ENCODE measurements around the gene ESR2.
"Not testable (repeated sequence)": the region's sequence is repeated elsewhere in the genome, so short reads cannot be mapped to it uniquely, and the experiment has no call there.

Gene ESR2

GRCh38 chr14:64293976-64294671, at the start of gene ESR2:
ESR2 (minus strand) TSS chr14:64294371; CDS start chr14:64282985, 11,386 bp downstream.
- no peak for DNase-seq (ENCODE audit: low read depth)

DNA sequence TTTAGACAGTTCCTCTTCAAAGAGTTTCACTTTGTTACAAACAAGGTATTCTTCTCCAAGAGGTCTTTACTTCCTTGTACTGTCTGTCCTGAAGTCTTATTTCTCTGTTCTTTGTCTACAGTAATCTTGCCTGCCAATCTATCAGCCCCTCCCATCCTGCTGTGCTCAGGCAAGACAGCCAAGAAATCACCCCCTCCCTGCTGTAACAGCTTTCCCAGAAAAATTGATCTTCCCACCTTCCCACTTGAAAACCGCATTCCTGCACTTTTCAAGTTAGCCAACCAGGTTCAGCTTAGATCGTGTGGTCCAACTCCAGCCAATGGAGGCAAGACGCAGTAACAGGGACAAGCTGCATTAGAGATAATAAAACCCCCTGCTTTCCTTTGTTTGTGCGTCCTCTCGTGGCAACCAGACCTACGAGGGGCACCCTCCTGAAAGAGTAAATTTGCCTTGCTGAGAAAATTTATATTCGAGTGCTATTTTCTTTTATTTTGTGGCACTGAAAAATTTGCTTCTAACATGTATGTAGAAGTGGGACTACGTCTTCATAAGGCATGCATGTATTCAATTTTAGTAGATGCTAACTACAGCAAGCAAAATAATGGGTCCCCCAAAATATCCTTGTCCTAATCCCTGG, 46.5 kb upstream of the ESR2 start:
- no peak for DNase-seq (ENCODE audit: low read depth)

DNA sequence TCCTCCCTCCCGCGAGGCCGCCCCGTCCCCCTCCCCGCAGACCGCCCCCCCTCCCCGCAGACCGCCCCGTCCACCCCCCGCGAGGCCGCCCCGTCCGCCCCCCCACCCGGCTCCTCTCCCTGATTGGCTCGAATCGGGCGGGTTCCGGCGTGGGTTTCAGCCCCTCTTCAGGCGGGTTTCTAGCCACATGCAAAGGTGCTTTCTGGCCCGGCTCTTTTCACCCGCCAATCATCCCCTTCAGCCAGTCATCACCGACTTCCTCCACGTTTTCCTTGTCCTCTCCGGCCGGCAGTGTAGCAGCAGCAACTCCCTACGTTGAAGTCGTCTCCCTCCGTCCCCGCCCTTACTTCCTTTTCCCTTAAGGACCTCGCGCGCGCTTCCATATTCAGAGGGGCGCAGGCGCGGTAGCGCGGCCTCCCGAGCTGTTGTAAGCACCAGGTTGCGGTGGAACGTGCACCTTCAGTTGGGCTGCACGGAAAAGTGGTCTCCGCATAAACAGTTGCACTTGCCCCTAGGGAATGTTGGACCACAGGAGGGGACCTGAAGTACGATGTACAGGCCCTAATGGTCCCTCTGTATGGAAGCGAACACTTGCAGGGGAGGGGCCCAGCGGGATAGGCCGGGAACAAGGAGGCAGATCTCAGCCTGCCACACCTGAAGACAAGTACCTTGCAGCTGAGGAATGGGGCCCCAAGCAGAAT, 44.6 kb upstream of the ESR2 start:
- DNase-seq (ENCODE audit: low read depth) = peak; percentile 71

DNA sequence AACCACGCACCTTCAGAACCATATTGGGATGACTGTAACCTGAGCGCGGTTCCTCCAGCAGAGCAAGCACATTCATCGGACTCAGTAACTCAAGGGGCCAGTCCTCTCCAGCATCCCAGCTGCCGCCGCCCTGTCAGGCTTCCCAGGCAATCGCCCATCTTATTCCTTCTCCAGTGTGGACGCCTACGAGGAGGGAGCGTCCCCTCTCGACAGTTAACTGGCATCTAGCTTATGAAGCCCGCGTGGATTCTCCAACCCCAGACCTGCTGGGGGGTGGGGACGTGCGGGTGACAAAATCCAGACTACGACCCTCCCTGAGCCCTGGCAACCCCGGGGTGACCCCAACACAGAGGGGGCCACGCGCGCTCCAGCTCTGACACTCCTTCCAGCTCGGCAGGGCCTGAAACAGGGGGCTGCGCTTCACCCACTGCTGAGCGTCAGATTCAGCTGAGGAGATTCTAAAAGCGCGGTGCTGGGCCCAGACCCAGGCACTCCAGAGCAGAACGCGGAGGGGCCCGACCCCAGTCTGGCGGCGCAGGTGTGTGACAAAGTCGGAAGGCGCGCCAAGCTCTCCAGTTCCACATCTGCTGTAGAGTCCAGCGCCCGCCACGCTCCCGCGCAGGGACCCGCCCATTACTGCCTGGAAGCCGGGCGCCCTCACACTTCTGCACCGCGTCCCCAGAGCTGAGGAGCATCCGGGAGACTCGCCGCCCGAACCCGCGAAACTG, 43.9 kb upstream of the ESR2 start:
- DNase-seq (ENCODE audit: low read depth) = no peak

- no peak for DNase-seq (ENCODE audit: low read depth)
Observed at GRCh38 chr14:64329149-64329548, 35.0 kb upstream of the ESR2 start.

GRCh38 chr14:64326502-64326901, 32.3 kb upstream of the ESR2 start:
- DNase-seq (ENCODE audit: low read depth) = no peak

DNA sequence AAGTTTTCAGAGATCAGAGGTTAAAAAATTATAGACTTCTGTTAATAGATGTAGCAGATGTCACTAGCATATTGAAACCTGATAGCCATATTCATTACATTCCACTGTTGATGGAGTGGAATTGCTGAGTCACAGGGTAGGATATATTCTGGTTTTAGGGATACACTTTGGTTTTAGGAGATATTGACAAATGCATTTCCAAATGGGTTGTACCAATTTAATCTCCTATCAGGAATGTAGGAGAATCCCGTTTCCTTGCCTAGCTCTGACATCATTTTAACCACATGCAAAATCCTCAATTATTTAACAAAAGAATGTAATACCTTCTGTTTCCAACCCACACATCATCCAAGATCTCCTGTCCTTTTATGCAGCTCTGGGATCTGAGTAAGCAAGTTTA, 30.7 kb upstream of the ESR2 start:
- DNase-seq (ENCODE audit: low read depth) = no peak

DNA sequence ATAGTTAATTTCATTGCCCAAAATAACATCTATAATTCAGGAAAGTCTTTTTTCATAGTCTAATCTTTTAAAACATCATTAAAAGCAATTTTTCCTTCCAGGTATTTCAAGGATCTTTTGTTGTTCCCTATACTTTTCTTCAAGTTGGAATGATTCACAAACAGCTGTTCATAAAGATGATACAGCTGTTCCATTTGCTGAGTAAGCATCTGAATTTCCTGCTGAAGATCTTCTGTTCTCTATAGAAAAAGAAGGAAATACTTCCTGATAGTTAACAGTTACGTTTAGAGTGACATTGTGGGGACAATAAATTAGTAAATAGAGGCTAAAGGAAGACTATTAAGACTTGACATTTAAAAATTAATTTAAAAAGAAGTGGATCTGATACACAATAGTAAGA, 30.3 kb upstream of the ESR2 start:
- DNase-seq (ENCODE audit: low read depth) = no peak

DNA sequence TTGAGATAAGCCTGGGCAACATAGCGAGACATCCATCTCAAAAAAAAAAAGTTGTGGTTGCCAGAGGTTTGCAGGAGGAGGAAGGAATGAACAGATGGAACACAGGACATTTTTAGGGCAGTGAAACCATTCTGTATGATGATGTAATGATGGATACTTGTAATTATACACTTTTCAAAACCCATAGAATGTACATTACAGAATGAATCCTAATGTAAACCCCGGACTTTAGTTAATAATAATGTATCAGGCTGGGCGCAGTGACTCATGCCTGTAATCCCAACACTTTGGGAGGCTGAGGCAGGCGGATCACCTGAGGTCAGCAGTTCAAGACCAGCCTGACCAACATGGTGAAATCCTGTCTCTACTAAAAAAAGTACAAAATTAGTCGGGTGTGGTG, 26.2 kb upstream of the ESR2 start:
- not testable (repeated sequence) for DNase-seq (ENCODE audit: low read depth)

GRCh38 chr14:64318695-64319094, 24.5 kb upstream of the ESR2 start:
- not testable (repeated sequence) for DNase-seq (ENCODE audit: low read depth)

DNA sequence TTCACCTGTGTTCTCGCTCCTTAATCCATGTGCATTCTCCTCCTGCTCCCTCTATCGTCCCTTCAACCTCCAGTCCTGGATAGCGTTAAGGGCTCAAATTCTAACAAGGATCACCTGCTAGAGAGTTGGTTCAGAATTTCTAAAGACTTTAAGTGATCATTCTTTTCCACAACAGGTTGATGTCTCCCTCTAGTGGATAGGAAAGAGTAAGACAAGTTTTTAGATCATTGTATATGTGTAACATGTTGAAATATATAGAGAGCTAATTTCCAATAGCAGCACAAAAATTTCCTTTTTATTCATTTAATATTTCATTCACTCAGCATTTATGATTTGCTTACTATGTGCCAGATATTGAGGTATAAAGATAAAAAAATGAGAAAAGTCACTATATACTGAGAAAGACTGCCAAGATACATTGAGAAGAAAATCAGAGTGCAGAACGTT, 9.3 kb upstream of the ESR2 start:
- no peak for DNase-seq (ENCODE audit: low read depth)

- no peak for DNase-seq (ENCODE audit: low read depth)
Observed at GRCh38 chr14:64298773-64299172, 4.6 kb upstream of the ESR2 start.

- no peak for DNase-seq (ENCODE audit: low read depth)
Observed at GRCh38 chr14:64296561-64296960, 2.4 kb upstream of the ESR2 start.

- DNase-seq (ENCODE audit: low read depth) = peak; percentile 75
Observed at GRCh38 chr14:64294672-64295413, 672 bp upstream of the ESR2 start.

GRCh38 chr14:64292197-64292596, 2.0 kb downstream of the ESR2 start:
- no peak for DNase-seq (ENCODE audit: low read depth)

- DNase-seq (ENCODE audit: low read depth) = no peak
Observed at GRCh38 chr14:64289571-64289970, 4.6 kb downstream of the ESR2 start.

DNA sequence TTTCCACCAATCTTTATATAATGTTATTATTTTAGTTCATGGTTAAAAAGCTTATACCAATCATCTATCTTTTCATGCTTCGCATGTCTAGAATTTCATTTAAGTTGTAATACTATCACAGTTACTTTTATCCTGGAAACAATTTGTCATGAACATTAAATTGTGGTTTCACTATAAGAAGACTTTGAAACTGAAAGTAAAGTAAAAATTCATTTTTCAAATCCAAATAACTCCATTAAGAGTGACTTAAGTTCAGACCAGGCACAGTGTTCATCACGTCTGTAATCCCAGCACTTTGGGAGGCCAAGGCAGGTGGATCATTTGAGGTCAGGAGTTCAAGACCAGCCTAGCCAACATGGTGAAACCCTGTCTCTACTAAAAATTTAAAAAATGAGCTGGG, 12.4 kb downstream of the ESR2 start:
- no peak for DNase-seq (ENCODE audit: low read depth)

DNA sequence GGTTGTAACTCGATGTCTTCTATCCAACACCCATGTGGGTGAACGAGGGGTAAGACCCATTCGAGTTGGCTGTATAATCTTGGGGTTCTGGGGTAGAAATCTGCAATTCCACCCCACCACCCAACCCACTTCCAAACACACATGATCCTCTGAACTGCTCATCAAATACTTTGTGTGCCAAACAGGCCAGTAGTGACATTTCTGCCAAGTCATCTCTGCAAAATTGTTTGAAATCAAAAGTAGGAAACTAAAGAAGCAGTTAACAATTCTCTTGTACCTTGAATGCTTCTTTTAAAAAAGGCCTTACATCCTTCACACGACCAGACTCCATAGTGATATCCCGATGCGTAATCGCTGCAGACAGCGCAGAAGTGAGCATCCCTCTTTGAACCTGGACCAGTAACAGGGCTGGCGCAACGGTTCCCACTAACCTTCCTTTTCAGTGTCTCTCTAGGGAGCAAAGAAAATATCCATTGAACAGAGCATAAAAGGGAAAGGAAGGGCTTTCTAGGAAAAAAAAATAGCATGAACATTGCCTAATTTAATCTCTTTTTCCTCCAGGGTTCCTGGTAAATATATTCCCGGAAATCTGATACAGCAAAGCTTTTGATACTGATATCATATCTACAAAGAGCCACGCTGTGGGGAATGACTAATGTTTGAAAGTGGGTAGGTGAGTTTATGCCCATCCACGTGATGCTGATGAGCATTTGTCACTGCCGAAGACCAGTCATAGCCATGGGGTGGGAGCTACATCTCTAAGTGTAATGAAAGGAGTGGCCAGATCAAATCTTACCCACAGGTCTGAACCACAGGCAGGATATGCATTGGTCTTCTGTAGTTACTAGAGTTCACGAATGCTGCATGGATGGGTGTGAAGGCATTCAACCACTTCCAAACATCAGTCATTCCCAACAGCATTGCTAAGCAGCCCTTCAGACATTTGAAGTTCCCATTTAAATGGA, 14.2 kb downstream of the ESR2 start:
- DNase-seq (ENCODE audit: low read depth) = no peak

DNA sequence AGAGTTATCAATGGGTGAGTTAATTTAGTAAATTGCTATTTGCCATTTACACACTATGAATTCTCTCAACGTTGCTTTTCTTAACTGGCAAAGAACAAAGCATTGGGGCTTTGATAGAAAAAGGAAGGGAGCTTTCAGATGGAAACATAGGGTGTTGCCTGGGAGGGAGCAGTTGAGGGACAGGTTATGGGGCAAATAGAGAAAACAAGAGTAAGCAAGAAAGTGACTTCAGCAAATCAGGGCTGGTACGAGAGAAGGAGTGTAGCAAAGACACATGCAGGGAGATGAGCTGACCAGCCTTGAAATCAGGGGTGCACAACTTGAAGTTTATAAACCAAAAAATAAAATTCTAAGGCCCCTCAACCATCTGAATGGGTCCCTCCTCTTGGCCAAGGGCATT, 15.7 kb downstream of the ESR2 start:
- no peak for DNase-seq (ENCODE audit: low read depth)

GRCh38 chr14:64272019-64272418, 22.2 kb downstream of the ESR2 start:
- DNase-seq (ENCODE audit: low read depth) = no peak

GRCh38 chr14:64266239-64266638, 27.9 kb downstream of the ESR2 start:
- DNase-seq (ENCODE audit: low read depth) = no peak

Measured in stimulated activated CD8-positive, alpha-beta memory T cell treated with anti-CD3 and anti-CD28 coated beads, Interleukin-15, amount 100 ng/mL, for 24 hours (primary cell).